GM10847 (cell line): Measurements from ENCODE around the gene TMEM119.
A peak's percentile ranks its signal among the peaks of the same experiment; 100 is the strongest.

Experiments used
- POLR2A ChIP-seq: IDR thresholded peaks from 2 replicates; pipeline ENCODE4 v1.6.1; 2011; ENCODE audit not compliant: insufficient read length; ENCODE audit errors: extremely low read depth

TMEM119 gene

GRCh38 chr12:108638141-108638827, 40.4 kb upstream of the TMEM119 start:
- TF ChIP-seq POLR2A = no peak

- peak; percentile 17 for TF ChIP-seq POLR2A
Measured at GRCh38 chr12:108637222-108637971, 39.5 kb upstream of the TMEM119 start.

GRCh38 chr12:108635997-108636808, 38.3 kb upstream of the TMEM119 start:
- TF ChIP-seq POLR2A = no peak

- TF ChIP-seq POLR2A = peak; percentile 90
Measured at GRCh38 chr12:108635201-108635996, 37.5 kb upstream of the TMEM119 start.

- TF ChIP-seq POLR2A = no peak
Measured at GRCh38 chr12:108634341-108634751, 36.5 kb upstream of the TMEM119 start.

GRCh38 chr12:108633534-108634248, 35.8 kb upstream of the TMEM119 start, which contains the start of gene SELPLG:
TSS of gene SELPLG (minus strand) at chr12:108633894. CDS start at chr12:108624307, 9,587 bp downstream.
- TF ChIP-seq POLR2A = peak; percentile 26

- no peak for TF ChIP-seq POLR2A
Measured at GRCh38 chr12:108633081-108633533, 35.2 kb upstream of the TMEM119 start.

GRCh38 chr12:108630481-108631207, 32.8 kb upstream of the TMEM119 start:
- no peak for TF ChIP-seq POLR2A

GRCh38 chr12:108629824-108630476, 32.1 kb upstream of the TMEM119 start:
- TF ChIP-seq POLR2A = no peak

- no peak for TF ChIP-seq POLR2A
Measured at GRCh38 chr12:108629151-108629550, 31.3 kb upstream of the TMEM119 start.

- TF ChIP-seq POLR2A = no peak
Measured at GRCh38 chr12:108627134-108627920, 29.4 kb upstream of the TMEM119 start.

- no peak for TF ChIP-seq POLR2A
Measured at GRCh38 chr12:108625228-108625627, 27.3 kb upstream of the TMEM119 start.
